ENCODE measurements around the gene JPH2.
"Not testable (repeated sequence)": the region's sequence is repeated elsewhere in the genome, so short reads cannot be mapped to it uniquely, and the experiment has no call there.

Gene JPH2

DNA sequence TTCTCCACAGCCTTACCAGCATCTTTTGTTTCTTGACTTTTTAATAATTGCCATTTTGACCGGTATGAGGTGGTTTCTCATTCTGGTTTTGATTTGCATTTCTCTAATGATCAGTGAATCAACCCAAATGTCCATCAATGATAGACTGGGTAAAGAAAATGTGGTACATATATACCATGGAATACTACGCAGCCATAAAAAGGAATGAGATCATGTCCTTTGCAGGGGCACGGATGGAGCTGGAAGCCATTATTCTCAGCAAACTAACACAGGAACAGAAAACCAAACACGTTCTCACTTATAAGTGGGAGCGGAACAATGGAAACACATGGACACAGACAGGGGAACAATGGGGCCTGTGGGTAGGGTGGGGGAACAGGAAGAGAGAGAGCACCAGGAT, 4.7 kb upstream of the JPH2 start:
- H3K27ac ChIP-seq, H3K4me3 ChIP-seq: not testable (repeated sequence)

DNA sequence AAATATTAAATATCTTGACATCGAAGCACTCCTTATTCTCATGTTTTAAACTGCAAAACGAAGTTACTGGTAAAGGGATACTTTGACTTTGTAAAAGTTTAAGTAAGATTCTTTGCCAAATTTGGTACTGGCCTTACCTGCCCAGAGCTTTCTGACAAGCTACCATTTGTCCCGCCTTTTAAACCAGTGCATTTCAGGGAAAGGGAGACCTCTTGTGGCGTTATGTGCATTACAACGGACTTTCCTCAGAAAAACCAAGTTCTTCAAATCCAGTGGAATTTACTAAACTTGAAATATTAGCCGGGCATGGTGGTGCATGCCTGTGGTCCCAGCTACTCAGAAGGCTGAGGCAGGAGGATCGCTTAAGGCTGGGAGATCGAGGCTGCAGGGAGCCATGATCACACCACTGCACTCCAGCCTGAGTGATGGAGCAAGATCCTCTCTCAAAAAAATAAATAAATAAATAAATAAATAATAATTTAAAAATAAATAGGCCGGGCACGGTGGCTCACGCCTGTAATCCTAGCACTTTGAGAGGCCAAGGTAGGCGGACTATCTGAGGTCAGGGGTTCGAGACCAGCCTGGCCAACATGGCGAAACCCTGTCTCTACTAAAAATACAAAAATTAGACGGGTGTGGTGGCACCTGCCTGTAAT, 3.3 kb upstream of the JPH2 start:
- not testable (repeated sequence) for H3K4me3 ChIP-seq, H3K27ac ChIP-seq

DNA sequence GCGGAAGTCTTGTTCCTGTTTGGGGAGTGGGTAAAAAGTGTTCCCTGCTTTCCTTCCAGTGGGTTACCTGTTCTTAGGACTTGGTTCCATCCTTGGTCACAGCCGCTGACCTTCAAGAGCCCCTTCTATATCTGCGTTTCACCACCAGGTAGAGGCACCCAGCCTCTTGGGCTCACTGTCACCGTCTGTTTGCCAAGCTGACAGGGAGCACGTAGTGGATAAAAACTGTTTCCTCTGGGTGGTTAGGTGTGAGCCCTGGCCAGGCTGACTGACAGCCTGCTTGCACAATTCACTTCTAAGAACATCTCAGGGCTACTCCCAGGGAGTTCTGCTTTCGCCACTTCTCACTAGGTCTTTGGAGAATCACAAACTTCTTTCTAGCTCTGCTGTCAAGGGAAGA, 1.8 kb upstream of the JPH2 start:
- H3K4me3 ChIP-seq = no peak overlapping the region
- peak overlapping the region in 1 of 21 experiments; percentile 10 for H3K27ac ChIP-seq

DNA sequence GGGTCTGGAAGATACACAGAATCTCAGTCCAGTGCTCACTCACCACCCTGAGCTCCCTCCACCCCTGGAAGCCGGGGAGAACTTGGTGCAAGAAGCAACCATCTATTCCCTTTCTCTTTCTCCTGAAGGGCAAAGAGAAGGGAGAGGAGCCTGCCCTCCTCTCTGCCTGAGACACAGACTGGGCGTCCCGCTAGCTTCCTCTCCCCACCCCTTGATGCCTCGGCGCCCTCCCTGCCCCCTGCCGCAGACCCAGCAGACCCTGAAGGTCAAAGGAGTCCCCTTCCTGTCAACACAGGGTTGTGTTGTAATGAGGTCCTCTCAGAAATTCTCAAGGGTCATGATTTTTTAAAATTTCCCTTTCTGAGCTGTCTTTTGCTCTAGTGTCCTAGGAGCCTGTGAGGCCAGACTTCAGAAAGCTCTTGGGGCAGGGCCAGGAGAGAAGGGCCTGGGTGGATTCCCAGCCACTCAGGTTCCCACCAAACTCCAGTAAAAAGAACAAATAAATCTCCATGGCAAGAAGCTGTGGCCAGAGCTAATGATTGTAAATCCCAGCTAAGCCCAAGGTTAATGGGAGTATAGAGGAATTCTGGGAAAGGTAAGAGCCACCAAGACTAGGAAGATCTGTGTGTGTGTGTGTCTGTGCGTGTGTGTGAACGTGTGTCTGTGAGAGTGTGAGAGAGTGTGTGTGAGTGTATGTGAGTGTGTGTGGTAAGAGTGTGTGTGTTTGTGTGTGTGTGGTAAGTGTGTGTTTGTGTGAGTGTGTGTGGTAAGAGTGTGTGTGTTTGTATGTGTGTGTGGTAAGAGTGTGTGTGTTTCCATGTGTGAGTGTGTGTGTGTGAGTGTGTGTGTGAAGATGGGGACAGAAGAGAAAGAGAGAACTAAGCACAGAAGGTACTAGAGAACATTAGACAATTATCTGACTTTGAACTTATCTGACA, 1.1 kb upstream of the JPH2 start:
- Histone ChIP-seq H3K4me3 (peak overlapping the region in 2 of 7 experiments; percentile 1 to 41), H3K27ac (peak overlapping the region in 11 of 21 experiments; percentile 9 to 73 (median 55))

DNA sequence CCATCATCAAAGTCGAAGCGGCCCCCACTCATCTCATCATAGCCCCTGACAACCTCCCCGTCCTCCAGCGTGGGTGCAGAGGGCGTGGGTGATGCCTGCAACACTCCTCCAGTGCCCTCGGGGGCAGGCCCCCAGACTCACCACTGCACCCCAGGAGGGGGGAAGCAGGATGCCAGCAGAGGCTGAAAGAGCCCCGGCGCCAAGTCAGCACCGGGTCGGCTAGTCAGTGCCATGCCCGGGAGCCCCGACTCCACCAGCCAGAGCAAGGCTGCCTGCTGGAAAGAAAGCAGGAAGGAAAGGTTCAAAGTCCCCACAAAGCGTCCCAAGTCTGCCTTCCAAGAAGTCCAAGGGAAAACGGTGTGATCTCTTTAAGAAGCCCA, 324 bp downstream of the JPH2 start:
- Histone ChIP-seq H3K4me3 (peak overlapping the region in 6 of 7 experiments; percentile 1 to 41 (median 26)), H3K27ac (peak overlapping the region in 10 of 21 experiments; percentile 16 to 73 (median 46))

DNA sequence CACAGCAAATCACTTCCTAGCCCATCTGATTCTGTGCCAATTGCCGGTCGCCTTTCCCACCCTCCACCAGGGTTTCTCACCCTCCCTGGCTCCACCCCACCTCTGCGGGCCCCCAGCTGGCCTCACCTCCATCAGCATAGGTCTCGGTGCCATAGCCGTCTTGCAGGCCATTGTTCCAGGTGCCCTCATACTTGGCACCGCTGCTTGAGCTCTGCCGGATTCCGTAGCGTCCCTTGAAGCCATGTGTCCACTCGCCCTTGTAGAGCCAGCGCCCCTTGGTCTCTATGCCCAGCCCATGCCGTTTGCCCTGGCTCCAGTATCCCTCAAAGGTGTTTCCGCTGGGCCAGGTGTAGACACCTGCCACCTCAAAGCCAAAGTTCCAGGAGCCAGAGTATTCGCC, 787 bp downstream of the JPH2 start:
- peak overlapping the region in 3 of 7 experiments; percentile 28 to 41 (median 35) for H3K4me3 ChIP-seq

DNA sequence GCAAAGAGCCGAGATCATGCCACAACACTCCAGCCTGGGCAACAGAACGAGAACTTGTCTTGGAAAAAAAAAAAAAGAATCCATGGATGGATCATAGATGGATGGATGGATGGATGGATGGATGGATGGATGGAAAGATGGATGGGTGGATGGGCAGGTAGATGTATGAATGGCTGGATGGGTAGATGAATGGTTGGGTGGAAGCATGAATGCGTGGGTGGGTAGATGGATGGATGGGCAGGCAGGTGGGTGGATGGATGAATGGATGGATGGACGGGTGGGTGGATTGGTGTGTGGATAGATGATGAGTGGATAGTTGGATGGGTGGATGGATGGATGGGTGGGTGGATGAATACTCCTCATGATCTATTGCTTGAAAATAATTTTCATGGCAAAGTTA, 1.4 kb downstream of the JPH2 start:
- H3K4me3 ChIP-seq = no peak overlapping the region
- no peak overlapping the region for H3K27ac ChIP-seq

More for the DNA sequence above, 787 bp downstream of the JPH2 start:
- H3K27ac ChIP-seq = peak overlapping the region in 4 of 21 experiments; percentile 45 to 73 (median 50)

DNA sequence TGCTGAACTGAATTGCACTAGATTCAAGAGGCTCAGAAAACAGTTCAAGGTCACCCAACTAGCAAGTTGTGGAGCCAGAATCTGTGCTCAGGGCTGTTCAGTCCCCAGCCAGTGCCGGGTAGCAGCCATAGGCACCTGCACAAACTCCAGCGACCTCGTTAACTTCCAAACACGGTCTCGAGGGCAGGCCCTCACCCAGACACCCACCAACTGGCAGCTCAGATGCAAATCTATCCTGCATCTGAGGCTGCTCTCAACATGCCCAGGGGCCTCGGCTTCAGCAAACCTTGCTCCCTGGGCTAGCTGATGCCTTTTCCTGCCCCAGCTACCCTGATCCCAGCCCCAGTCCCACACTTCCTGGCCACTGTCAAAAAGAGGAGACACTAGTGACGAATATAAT, 3.7 kb downstream of the JPH2 start:
- H3K4me3 ChIP-seq = no peak overlapping the region

DNA sequence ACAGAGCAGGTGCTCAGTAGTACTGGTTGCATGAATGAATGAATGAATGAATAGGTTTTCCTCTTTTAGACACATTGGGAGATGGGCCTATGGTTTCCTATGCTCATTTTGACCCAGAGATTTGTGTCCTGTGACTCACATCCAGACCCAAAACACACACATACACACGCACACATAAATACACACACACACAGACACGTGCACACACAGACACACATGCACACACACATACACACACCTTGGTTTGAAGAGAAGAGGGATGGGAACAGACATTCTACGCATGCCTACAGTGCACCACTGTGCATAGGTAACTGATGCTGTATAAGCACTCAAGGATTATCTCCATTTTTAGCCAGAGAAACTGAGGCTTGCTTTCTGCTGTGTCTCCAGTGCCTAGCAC, 4.1 kb downstream of the JPH2 start:
- no peak overlapping the region for H3K4me3 ChIP-seq
- H3K27ac ChIP-seq = no peak overlapping the region

More for the DNA sequence above, 3.7 kb downstream of the JPH2 start:
- no peak overlapping the region for H3K27ac ChIP-seq

DNA sequence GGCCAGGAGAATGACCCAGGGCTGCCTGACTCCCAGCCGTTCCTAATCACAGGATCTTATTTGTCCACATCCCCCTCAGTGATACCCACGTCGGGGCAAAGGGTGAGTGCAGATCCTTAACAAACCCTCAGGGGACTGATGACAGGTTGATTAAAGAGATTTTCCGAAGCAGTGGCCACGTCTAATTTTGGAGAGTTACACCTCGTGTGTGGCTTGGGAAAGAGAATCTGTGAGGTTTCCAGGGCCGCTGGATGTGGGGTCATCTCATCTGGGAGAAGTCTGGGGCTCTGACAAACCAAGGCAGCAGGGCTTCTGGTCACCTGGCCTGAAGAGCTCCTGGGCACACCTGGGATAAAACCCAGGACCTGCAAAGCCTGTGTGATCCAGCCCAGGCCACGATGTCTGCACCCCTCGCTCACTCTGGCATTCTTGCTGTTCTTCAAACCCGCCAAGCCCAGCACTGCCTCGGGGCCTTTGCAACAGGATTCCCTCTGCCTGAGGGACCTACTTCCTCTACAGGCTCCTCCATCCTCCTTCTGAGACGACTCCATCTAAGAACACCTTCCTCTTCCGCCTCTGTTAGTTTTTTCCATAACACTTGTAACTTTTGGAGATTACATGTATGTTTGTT, 4.7 kb downstream of the JPH2 start:
- no peak overlapping the region for H3K4me3 ChIP-seq

DNA sequence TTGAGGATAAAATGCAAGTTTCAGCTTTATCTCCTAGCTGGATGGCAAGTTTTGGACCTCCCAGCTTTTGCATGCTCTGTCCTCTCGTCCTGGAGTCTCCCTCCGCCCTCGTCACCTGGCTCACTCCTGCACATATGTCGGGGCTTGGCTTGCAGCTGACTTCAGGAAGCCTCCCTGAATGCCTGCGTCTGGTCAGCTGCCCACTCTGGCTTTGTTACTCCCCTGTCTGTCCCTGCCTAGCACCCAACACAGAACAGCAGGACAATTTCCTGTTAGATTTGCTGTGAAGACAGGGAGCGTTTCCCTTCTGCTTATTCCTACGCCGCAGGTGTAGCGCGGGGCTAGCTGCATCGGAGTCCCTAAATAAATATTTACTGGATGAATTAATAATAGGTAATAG, 5.4 kb downstream of the JPH2 start:
- no peak overlapping the region for H3K27ac ChIP-seq
- no peak overlapping the region for H3K4me3 ChIP-seq

More for the DNA sequence above, 4.7 kb downstream of the JPH2 start:
- no peak overlapping the region for H3K27ac ChIP-seq

DNA sequence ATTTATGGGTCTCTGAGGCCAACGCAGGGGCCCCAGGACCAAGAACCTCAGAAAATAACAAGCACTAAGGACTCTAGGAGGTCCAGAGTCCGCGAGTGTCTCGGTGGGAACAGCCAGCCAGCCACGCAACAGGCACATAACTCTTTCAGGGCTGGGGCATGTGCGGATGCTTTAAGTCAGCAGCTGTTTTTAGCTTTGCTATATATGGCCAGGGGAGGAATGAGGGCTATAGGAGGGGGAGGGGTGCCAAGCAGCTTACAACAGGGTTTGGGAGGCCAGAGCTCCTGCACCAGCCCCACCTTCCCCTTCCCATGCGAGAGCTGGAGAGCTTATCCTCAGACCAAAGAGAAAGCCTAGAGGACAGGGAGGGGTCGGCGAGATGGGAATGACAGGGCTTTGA, 6.2 kb downstream of the JPH2 start:
- H3K27ac ChIP-seq = no peak overlapping the region
- H3K4me3 ChIP-seq = no peak overlapping the region

DNA sequence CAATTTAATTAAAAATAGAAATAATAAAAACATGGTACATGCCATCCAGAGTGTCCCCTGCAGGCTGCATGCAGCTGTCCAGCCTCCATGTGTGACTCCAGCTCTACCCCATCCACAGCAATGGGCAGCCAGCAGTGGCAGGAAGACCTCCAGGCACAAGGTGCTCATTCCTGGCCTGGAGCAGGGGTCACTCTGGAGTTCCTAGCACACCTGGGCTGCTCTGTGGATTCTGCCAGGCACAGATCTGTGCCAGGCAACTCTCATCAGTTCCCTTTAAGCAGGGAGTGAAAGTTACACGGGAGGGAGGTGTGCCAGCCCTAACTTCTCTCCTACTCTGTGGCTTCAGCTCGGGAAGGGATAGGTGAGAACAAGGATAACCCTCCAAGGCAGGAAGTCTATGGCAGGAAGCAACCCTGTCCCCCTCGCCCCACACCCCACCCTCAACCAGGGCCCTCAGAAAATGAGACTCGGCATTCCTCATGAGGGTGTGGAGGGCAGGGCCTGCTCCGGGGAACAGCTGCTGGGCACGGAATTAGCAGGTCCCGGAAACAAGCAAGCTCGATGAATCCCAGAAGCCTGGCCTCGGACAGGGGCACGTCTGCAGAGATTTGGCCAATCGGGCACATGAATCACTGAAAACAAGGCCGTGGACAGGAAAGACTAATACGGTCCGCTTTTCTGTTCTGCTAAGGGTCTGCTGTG, 10.0 kb downstream of the JPH2 start:
- H3K4me3 ChIP-seq = no peak overlapping the region
- peak overlapping the region in 4 of 21 experiments; percentile 18 to 55 (median 37) for H3K27ac ChIP-seq

DNA sequence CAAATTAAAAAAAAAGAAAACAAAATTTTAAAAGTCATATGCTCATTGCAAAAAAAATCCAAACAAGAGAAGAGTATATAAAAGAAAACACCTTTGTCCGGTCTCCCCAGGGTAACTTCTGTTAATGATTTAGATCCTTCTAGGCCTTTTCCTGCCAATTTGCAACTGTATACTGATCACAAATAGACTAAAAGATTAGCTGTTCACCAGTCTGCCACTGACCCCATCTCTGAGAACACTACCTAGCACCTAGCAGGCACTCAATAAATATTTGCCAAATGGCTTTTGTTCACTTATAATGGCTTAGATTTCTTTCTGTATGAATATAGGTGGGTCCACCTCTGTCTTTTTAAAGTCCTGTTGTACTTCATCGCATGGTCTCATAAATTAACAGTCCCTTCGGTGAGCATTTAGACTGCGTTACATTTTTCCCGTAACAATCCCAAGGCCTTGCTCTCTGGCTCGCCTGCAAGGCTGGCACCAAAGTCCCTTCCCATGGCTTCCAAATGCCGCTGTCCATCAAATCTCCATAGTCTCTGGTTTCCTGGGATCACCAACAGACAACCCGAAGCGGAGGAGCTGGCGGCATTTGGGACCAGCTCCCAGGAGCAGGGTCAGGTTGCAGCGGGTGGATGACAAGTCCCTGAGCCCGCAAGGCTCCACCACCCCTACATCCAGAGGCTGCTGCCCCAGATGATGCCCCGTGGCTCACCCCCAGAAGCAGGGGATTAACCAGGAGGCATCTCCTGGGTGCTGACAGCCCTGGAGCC, 11.8 kb downstream of the JPH2 start:
- Histone ChIP-seq H3K27ac (no peak overlapping the region), H3K4me3 (no peak overlapping the region)

DNA sequence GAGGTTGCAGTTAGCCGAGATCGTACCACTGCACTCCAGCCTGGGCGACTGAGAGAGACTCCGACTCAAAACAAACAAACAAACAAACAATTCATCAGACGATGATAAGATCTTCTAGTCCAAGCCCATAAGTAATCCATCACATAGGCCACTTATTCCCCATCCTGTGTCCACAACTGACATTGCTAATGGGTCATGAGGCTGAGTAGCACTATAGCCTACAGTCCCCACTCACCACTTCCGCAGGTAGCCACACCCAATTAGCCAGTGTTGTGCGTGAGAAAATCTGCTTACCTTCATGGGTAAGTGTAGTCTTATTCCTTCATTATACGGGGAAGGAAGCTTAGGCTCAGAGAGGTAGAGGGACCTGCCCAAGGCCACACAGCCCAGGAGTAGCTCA, 13.1 kb downstream of the JPH2 start:
- no peak overlapping the region for H3K4me3 ChIP-seq
- no peak overlapping the region for H3K27ac ChIP-seq

DNA sequence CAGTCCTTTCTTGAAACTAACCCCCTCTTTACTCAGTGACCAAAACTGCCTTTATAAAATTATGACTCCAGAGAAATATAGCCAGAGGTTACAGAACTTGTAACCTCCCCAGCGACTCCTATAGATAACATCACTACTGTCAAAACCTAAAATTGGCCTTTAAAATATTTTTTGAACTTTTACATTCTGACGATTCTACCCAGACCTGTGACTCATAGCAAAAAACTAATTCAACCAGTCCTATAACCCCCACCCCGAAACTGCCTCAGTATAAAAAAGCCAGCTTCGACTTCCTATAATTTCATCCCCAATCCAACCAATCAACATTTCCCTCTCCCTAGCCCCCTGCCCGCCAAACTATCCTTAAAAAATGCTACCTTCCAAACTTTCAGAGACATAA, 13.9 kb downstream of the JPH2 start:
- no peak overlapping the region for H3K27ac ChIP-seq
- no peak overlapping the region for H3K4me3 ChIP-seq

DNA sequence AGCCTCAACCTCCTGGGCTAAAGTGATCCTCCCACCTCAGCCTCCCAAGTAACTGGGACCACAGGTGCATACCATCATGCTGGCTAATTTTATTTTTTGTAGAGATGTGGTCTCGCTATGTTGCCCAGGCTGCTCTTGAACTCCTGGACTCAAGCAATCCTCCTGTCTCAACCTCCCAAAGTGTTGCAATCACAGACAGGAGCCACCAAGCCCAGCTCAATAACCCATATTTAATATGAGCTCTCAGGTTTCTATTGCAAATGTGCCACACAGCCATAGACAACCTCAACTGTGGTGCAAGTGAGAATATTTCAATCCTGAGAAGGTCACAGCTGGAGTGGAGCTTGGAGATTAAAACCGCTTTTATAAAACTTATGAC, 14.4 kb downstream of the JPH2 start:
- H3K27ac ChIP-seq = no peak overlapping the region
- no peak overlapping the region for H3K4me3 ChIP-seq

DNA sequence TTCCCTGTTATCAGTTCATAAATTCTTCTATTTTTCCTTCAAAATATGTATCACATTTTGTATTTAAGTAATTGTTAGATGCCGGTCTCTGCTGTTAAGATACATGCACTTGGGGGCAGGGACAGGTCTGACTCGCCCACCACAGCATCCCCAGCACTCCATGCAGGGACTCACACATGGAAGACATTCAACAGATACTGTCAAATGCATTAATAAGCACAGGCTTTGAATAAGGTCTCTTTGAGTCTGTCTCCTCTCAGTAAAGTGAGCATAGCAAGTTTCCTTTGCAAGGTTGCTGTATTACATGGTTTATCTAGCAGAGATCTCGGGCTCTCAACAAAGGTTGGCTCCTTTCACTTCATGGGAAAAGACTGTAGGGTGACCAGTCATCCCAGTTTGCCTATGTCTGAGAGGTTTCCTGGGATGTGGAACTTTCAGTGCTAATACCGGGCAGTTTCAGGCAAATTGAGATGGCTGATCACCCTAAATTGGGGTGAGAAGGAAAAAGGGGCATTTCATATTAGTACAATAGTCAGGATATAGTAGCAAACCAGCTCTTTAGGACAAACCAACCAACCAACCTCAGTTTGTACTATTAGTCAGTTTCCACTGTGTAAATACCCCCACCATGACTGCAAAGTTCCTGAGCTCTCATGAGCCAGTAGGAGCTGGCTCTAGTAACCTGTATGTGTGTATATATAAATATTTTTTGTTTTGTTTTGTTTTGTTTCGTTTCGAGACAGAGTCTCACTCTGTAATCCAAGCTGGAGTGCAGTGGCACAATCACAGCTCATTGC, 15.0 kb downstream of the JPH2 start:
- no peak overlapping the region for H3K27ac ChIP-seq
- H3K4me3 ChIP-seq = no peak overlapping the region

All from skin epidermis (tissue), 12 donors.